Gastrocnemius medialis (tissue), 4 donors: ENCODE data around the gene LRRC28.

Source experiments
- CTCF ChIP-seq, 5 experiments: fragments of 450-650 bp in 3 of 5; fragments of 200-600 bp in 2 of 5; sonication (generic) in 2 of 5; IDR thresholded peaks in 4 of 5; conservative IDR thresholded peaks in 1 of 5; 1 replicate in 4 of 5; 2 replicates in 1 of 5; pipeline ENCODE4 v1.5.1; 2016 to 2019; ENCODE audit warnings: antibody characterized with exemption in 5 of 5, mild to moderate bottlenecking in 3 of 5, moderate library complexity in 3 of 5
- POLR2A ChIP-seq, 2 donors: fragments of 450-650 bp; IDR thresholded peaks; one replicate each; pipeline ENCODE4 v1.6.1; 2017; ENCODE audit warnings: antibody characterized with exemption in 2 of 2, mild to moderate bottlenecking in 2 of 2, moderate library complexity in 2 of 2

- no peak for TF ChIP-seq CTCF (IDR thresholded peaks at IDR 0.05 in 4 of 5, conservative IDR thresholded peaks at IDR 0.05 in 1 of 5)
- TF ChIP-seq POLR2A (IDR thresholded peaks at IDR 0.05), result no peak
These were observed 162.9 kb downstream of the LRRC28 start for GRCh38 chr15:99413955-99414754.
